Lung (tissue), 12 donors: Measurements from ENCODE around the gene VSIG1. TPM values are rescaled to one million over a fixed set of nuclear protein-coding genes. Genes with fewer than 3 reads are reported as not detected.

Experiments
- ATAC-seq: fragments of 200-7000 bp; cut with Tn5 transposase; one replicate; pipeline ENCODE4 v1.9.1; 2020; ENCODE audit warnings: moderate number of reproducible peaks; ENCODE audit not compliant: insufficient read depth, low FRiP score
- DNase-seq, 3 donors: peaks; one replicate each; pipeline ENCODE4 v3.0.0-alpha.2; 2013 to 2017
- H3K27ac ChIP-seq, 2 donors: one replicate each; pipeline ENCODE4 v1.5.1; 2013; ENCODE audit warnings: mild to moderate bottlenecking in 2 of 2, moderate library complexity in 2 of 2, control low read depth in 1 of 2, inconsistent platforms in 1 of 2, low read depth in 1 of 2, low read length in 1 of 2
- H3K27me3 ChIP-seq, 3 donors: one replicate each; pipeline ENCODE4 v1.5.1; 2013; ENCODE audit warnings: low read length in 2 of 3; ENCODE audit not compliant: control insufficient read depth in 3 of 3, insufficient read depth in 3 of 3
- H3K36me3 ChIP-seq, 4 donors: one replicate each; pipeline ENCODE4 v1.5.1; 2013; ENCODE audit warnings: low read length in 4 of 4, mild to moderate bottlenecking in 1 of 4, moderate library complexity in 1 of 4; ENCODE audit not compliant: control insufficient read depth in 4 of 4, insufficient read depth in 4 of 4
- H3K4me1 ChIP-seq, 5 donors: one replicate each; pipeline ENCODE4 v1.5.1; 2013; ENCODE audit warnings: low read length in 5 of 5, mild to moderate bottlenecking in 2 of 5, moderate library complexity in 1 of 5; ENCODE audit not compliant: control insufficient read depth in 5 of 5, insufficient read depth in 5 of 5
- H3K4me3 ChIP-seq: one replicate; pipeline ENCODE4 v1.5.1; 2013; ENCODE audit warnings: mild to moderate bottlenecking, control low read depth, moderate library complexity
- H3K9ac ChIP-seq, 2 donors: one replicate each; pipeline ENCODE4 v1.5.1; 2013; ENCODE audit warnings: low read length in 2 of 2, control low read depth in 1 of 2; ENCODE audit not compliant: insufficient read depth in 1 of 2
- H3K9me3 ChIP-seq, 4 donors: one replicate each; pipeline ENCODE4 v1.5.1; 2013; ENCODE audit warnings: low read length in 3 of 4, mild to moderate bottlenecking in 1 of 4, moderate library complexity in 1 of 4; ENCODE audit not compliant: control insufficient read depth in 4 of 4, insufficient read depth in 3 of 4
- CTCF ChIP-seq: IDR thresholded peaks from 2 replicates; pipeline ENCODE4 v1.5.1; 2012; ENCODE audit warnings: mild to moderate bottlenecking; ENCODE audit errors: control extremely low read depth, extremely low read depth
- WGBS, 2 donors: extraction: QIAGEN DNeasy Blood & Tissue Kit; methylation state at CpG; one replicate each; pipeline ENCODE4 v1.1.7; 2013; 5-methylcytosine and 5-hydroxymethylcytosine counted together
- polyA plus RNA-seq, 2 donors: library from polyadenylated mRNA; stranded (reverse); fragments of 200-250 nt; gene quantifications; one replicate each; pipeline ENCODE4 v1.2.1, GENCODE V29; 2013
- total RNA-seq, 2 donors: library from RNA; depleted of rRNA in 1 of 2; stranded (reverse); fragments of >200 nt in 1 of 2; gene quantifications; one replicate each; pipeline ENCODE4 v1.2.1, GENCODE V29; 2014 to 2021
- donor health status: control.
- donor health status: control.
- donor health status: Bipolar disorder and iron deficiency.
- donor health status: healthy.
- donor health status: DM: yes; HTN: yes; CAD: no.

VSIG1 gene
- total and polyA plus RNA-seq, 4 donors = 0.57 to 4.3 (median 1.7) TPM

GRCh38 chrX:108020631-108021030, 24.2 kb upstream of the VSIG1 start:
- Histone ChIP-seq H3K27me3 (peaks cover 0 to 13% (median 12%) of the 10 kb centered on the region in 3 donors), H3K9ac (no peak overlapping the region), H3K36me3 (no peaks in the 10 kb centered on the region), H3K4me3 (no peak overlapping the region), H3K27ac (no peak overlapping the region), H3K9me3 (peaks cover 0 to 2% (median 0%) of the 10 kb centered on the region in 4 donors), H3K4me1 (peaks cover 0 to 1% (median 0%) of the 10 kb centered on the region in 5 donors)
- ATAC-seq (no peak), DNase-seq (peak in 1 of 3 donors; percentile 7)
- TF ChIP-seq CTCF = peak; percentile 5
- 22 to 38% methylated on average over 2 of the region's 2 CpGs for WGBS, 2 donors

GRCh38 chrX:108022491-108023089, 22.3 kb upstream of the VSIG1 start:
- TF ChIP-seq CTCF = no peak
- H3K4me1 ChIP-seq = peaks cover 0 to 1% (median 0%) of the 10 kb centered on the region in 5 donors
- H3K4me3 ChIP-seq = no peak overlapping the region
- H3K27me3 ChIP-seq = peaks cover 0 to 29% (median 18%) of the 10 kb centered on the region in 3 donors
- no peaks in the 10 kb centered on the region for H3K36me3 ChIP-seq
- H3K9ac ChIP-seq = no peak overlapping the region
- WGBS, 2 donors = 43 to 67% methylated on average over 1 of the region's 1 CpG
- DNase-seq (no peak), ATAC-seq (no peak)
- no peak overlapping the region for H3K27ac ChIP-seq
- H3K9me3 ChIP-seq = no peaks in the 10 kb centered on the region

GRCh38 chrX:108025376-108025775, 19.5 kb upstream of the VSIG1 start:
- Histone ChIP-seq H3K9me3 (no peaks in the 10 kb centered on the region), H3K27ac (no peak overlapping the region), H3K36me3 (no peaks in the 10 kb centered on the region), H3K27me3 (peaks cover 0 to 45% (median 25%) of the 10 kb centered on the region in 3 donors), H3K9ac (no peak overlapping the region), H3K4me3 (no peak overlapping the region), H3K4me1 (peaks cover 0 to 1% (median 0%) of the 10 kb centered on the region in 5 donors)
- DNase-seq = no peak
- no peak for TF ChIP-seq CTCF
- ATAC-seq = no peak
- WGBS, 2 donors = 85 to 89% methylated on average over 1 of the region's 1 CpG
